T-helper 2 cell treated with Interferon-gamma antibody and Interleukin-4, amounts not matched to agents 5 μg/mL and 100 μg/mL, for 36 hours (primary cell): ENCODE data around the gene RNF113A.
"Not testable (repeated sequence)": the region's sequence is repeated elsewhere in the genome, so short reads cannot be mapped to it uniquely, and the experiment has no call there.

Experiments used
- DNase-seq: peaks from one replicate; pipeline ENCODE4 v3.0.0; 2021; ENCODE audit warnings: low spot score
- H3K27ac Mint-ChIP-seq: one replicate; pipeline ENCODE4 v1.8.0; 2021; ENCODE audit warnings: mild to moderate bottlenecking, mixed read lengths
- H3K27me3 Mint-ChIP-seq: one replicate; pipeline ENCODE4 v1.8.0; 2021; ENCODE audit warnings: low read depth, mixed read lengths
- H3K36me3 Mint-ChIP-seq: one replicate; pipeline ENCODE4 v1.8.0; 2021; ENCODE audit warnings: low read depth, mixed read lengths
- H3K4me1 Mint-ChIP-seq: one replicate; pipeline ENCODE4 v1.8.0; 2021; ENCODE audit warnings: low read depth, mixed read lengths
- H3K4me3 Mint-ChIP-seq: one replicate; pipeline ENCODE4 v1.8.0; 2022; ENCODE audit warnings: mild to moderate bottlenecking, moderate library complexity, mixed read lengths
- H3K9me3 Mint-ChIP-seq: one replicate; pipeline ENCODE4 v1.8.0; 2021; ENCODE audit warnings: mixed read lengths

The RNF113A gene

GRCh38 chrX:119871599-119872395 lies at the start of gene RNF113A, which contains the start of gene NDUFA1:
TSS of gene RNF113A (minus strand) at chrX:119871733. CDS start at chrX:119871613, 120 bp downstream.
TSS of gene NDUFA1 (plus strand) at chrX:119871832. CDS start at chrX:119871912, 80 bp downstream.
- DNase-seq, result peak; percentile 86
- H3K36me3 Mint-ChIP-seq, result peaks cover 22% of the 10 kb centered on the region
- no peaks in the 10 kb centered on the region for H3K9me3 Mint-ChIP-seq
- no peaks in the 10 kb centered on the region for H3K27me3 Mint-ChIP-seq
- H3K4me1 Mint-ChIP-seq, result peaks cover 8% of the 10 kb centered on the region
- H3K4me3 Mint-ChIP-seq, result peak within 1 kb of the TSS; percentile 94
- H3K27ac Mint-ChIP-seq, result peak within 1 kb of the TSS; percentile 99

GRCh38 chrX:119919835-119920585 lies 48.5 kb upstream of the RNF113A start:
- DNase-seq, result no peak
- H3K4me3 Mint-ChIP-seq, result no peak overlapping the region
- H3K36me3 Mint-ChIP-seq, result peaks cover 1% of the 10 kb centered on the region
- no peaks in the 10 kb centered on the region for H3K4me1 Mint-ChIP-seq
- H3K27ac Mint-ChIP-seq, result no peak overlapping the region
- no peaks in the 10 kb centered on the region for H3K27me3 Mint-ChIP-seq
- H3K9me3 Mint-ChIP-seq, result no peaks in the 10 kb centered on the region

- H3K36me3 Mint-ChIP-seq, result no peaks in the 10 kb centered on the region
- H3K27me3 Mint-ChIP-seq, result no peaks in the 10 kb centered on the region
- no peaks in the 10 kb centered on the region for H3K4me1 Mint-ChIP-seq
- H3K4me3 Mint-ChIP-seq, result no peak overlapping the region
- no peaks in the 10 kb centered on the region for H3K9me3 Mint-ChIP-seq
- no peak for DNase-seq
- H3K27ac Mint-ChIP-seq, result no peak overlapping the region
Observed at GRCh38 chrX:119917877-119918276, 46.3 kb upstream of the RNF113A start.

- Mint-ChIP-seq H3K4me1 (no peaks in the 10 kb centered on the region), H3K27me3 (peaks cover 2% of the 10 kb centered on the region), H3K27ac (no peak overlapping the region), H3K4me3 (no peak overlapping the region), H3K9me3 (no peaks in the 10 kb centered on the region), H3K36me3 (no peaks in the 10 kb centered on the region)
- no peak for DNase-seq
Observed at GRCh38 chrX:119916310-119916709, 44.8 kb upstream of the RNF113A start.

- DNase-seq, result no peak
- no peak overlapping the region for H3K4me3 Mint-ChIP-seq
- no peak overlapping the region for H3K27ac Mint-ChIP-seq
- H3K36me3 Mint-ChIP-seq, result no peaks in the 10 kb centered on the region
- no peaks in the 10 kb centered on the region for H3K9me3 Mint-ChIP-seq
- H3K4me1 Mint-ChIP-seq, result peaks cover 4% of the 10 kb centered on the region
- no peaks in the 10 kb centered on the region for H3K27me3 Mint-ChIP-seq
Observed at GRCh38 chrX:119900976-119901375, 29.4 kb upstream of the RNF113A start.

- no peak overlapping the region for H3K27ac Mint-ChIP-seq
- H3K4me1 Mint-ChIP-seq, result peaks cover 4% of the 10 kb centered on the region
- H3K9me3 Mint-ChIP-seq, result no peaks in the 10 kb centered on the region
- H3K4me3 Mint-ChIP-seq, result no peak overlapping the region
- DNase-seq, result no peak
- H3K36me3 Mint-ChIP-seq, result no peaks in the 10 kb centered on the region
- H3K27me3 Mint-ChIP-seq, result no peaks in the 10 kb centered on the region
Observed at GRCh38 chrX:119899125-119899524, 27.6 kb upstream of the RNF113A start.

- Mint-ChIP-seq H3K27me3 (no peaks in the 10 kb centered on the region), H3K9me3 (no peaks in the 10 kb centered on the region), H3K4me3 (no peak within 1 kb of the TSS), H3K4me1 (peaks cover 3% of the 10 kb centered on the region), H3K27ac (no peak within 1 kb of the TSS), H3K36me3 (no peaks in the 10 kb centered on the region)
- no peak for DNase-seq
Observed at GRCh38 chrX:119895843-119896326, 24.4 kb upstream of the RNF113A start, which contains the start of gene AKAP14. TSS of gene AKAP14 (plus strand) at chrX:119895893. CDS start at chrX:119903224, 7,331 bp downstream.

GRCh38 chrX:119891961-119892692 lies 20.6 kb upstream of the RNF113A start:
- H3K27ac Mint-ChIP-seq, H3K9me3 Mint-ChIP-seq, H3K4me3 Mint-ChIP-seq: not testable (repeated sequence)

GRCh38 chrX:119890626-119891025 lies 19.1 kb upstream of the RNF113A start:
- H3K36me3 Mint-ChIP-seq, H3K9me3 Mint-ChIP-seq, H3K27me3 Mint-ChIP-seq, DNase-seq, H3K4me3 Mint-ChIP-seq, H3K27ac Mint-ChIP-seq, H3K4me1 Mint-ChIP-seq: not testable (repeated sequence)

More at GRCh38 chrX:119891961-119892692, 20.6 kb upstream of the RNF113A start:
- not testable (repeated sequence) for H3K27me3 Mint-ChIP-seq, H3K4me1 Mint-ChIP-seq, H3K36me3 Mint-ChIP-seq, DNase-seq

- H3K27me3 Mint-ChIP-seq, result no peaks in the 10 kb centered on the region
- peak; percentile 57 for DNase-seq
- H3K4me1 Mint-ChIP-seq, result peaks cover 6% of the 10 kb centered on the region
- H3K36me3 Mint-ChIP-seq, result no peaks in the 10 kb centered on the region
- H3K4me3 Mint-ChIP-seq, result peak overlapping the region; percentile 29
- no peaks in the 10 kb centered on the region for H3K9me3 Mint-ChIP-seq
- no peak overlapping the region for H3K27ac Mint-ChIP-seq
Observed at GRCh38 chrX:119887721-119888425, 16.3 kb upstream of the RNF113A start.

- no peak for DNase-seq
- peak overlapping the region; percentile 29 for H3K4me3 Mint-ChIP-seq
- H3K27me3 Mint-ChIP-seq, result no peaks in the 10 kb centered on the region
- H3K4me1 Mint-ChIP-seq, result peaks cover 6% of the 10 kb centered on the region
- H3K36me3 Mint-ChIP-seq, result no peaks in the 10 kb centered on the region
- no peaks in the 10 kb centered on the region for H3K9me3 Mint-ChIP-seq
- no peak overlapping the region for H3K27ac Mint-ChIP-seq
Observed at GRCh38 chrX:119885554-119886428, 14.3 kb upstream of the RNF113A start.

GRCh38 chrX:119880552-119881437 lies 9.3 kb upstream of the RNF113A start:
- H3K27ac Mint-ChIP-seq, result no peak overlapping the region
- no peaks in the 10 kb centered on the region for H3K9me3 Mint-ChIP-seq
- no peak overlapping the region for H3K4me3 Mint-ChIP-seq
- peak; percentile 14 for DNase-seq
- peaks cover 10% of the 10 kb centered on the region for H3K4me1 Mint-ChIP-seq
- peaks cover 12% of the 10 kb centered on the region for H3K36me3 Mint-ChIP-seq
- H3K27me3 Mint-ChIP-seq, result no peaks in the 10 kb centered on the region
